ENCODE measurements around the gene RAB6D.

- TF ChIP-seq, protein P1, sequence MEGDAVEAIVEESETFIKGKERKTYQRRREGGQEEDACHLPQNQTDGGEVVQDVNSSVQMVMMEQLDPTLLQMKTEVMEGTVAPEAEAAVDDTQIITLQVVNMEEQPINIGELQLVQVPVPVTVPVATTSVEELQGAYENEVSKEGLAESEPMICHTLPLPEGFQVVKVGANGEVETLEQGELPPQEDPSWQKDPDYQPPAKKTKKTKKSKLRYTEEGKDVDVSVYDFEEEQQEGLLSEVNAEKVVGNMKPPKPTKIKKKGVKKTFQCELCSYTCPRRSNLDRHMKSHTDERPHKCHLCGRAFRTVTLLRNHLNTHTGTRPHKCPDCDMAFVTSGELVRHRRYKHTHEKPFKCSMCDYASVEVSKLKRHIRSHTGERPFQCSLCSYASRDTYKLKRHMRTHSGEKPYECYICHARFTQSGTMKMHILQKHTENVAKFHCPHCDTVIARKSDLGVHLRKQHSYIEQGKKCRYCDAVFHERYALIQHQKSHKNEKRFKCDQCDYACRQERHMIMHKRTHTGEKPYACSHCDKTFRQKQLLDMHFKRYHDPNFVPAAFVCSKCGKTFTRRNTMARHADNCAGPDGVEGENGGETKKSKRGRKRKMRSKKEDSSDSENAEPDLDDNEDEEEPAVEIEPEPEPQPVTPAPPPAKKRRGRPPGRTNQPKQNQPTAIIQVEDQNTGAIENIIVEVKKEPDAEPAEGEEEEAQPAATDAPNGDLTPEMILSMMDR (IDR thresholded peaks at IDR 0.05; ENCODE audit: low read length): no peak
- TF ChIP-seq EZH2 (IDR thresholded peaks at IDR 0.05; ENCODE audit: borderline replicate concordance, low read length): no peak
Observed at GRCh38 chr2:131367352-131367751, 3.4 kb upstream of the RAB6D start.

All from OCI-LY1 (cell line).